Ovary (tissue), 3 donors: ENCODE results near the gene CLEC16A.

Source experiments
- CTCF ChIP-seq, 3 donors: fragments of 450-650 bp in 2 of 3; fragments of 200-600 bp in 1 of 3; IDR thresholded peaks; one replicate each; pipeline versions ENCODE4 v1.5.1 to v1.8.0; 2016 to 2022; ENCODE audit warnings: antibody characterized with exemption in 3 of 3, mild to moderate bottlenecking in 1 of 3
- EP300 ChIP-seq: sonication (generic); formaldehyde crosslinking; IDR thresholded peaks from one replicate; pipeline ENCODE4 v1.6.1; 2017; ENCODE audit warnings: antibody characterized with exemption
- POLR2A ChIP-seq: fragments of 450-650 bp; IDR thresholded peaks from one replicate; pipeline ENCODE4 v1.6.1; 2017; ENCODE audit warnings: antibody characterized with exemption, mild to moderate bottlenecking, moderate library complexity
- donor health status: DM: no; HTN: no; CAD: no.

GRCh38 chr16:11133344-11133943 lies 189.1 kb downstream of the CLEC16A start:
- TF ChIP-seq CTCF (IDR thresholded peaks at IDR 0.05) (no peak), POLR2A (no peak), EP300 (no peak)
